ENCODE data around the gene MARCO. TPM values are rescaled to one million over a fixed set of nuclear protein-coding genes. Genes with fewer than 3 reads are reported as not detected.

MARCO gene
- polyA plus RNA-seq, 3 donors, result 12.7 to 43.7 (median 37.7) TPM

GRCh38 chr2:118940486-118941120, 1.4 kb upstream of the MARCO start:
- peak; percentile 77 to 93 (median 93) for DNase-seq

DNA sequence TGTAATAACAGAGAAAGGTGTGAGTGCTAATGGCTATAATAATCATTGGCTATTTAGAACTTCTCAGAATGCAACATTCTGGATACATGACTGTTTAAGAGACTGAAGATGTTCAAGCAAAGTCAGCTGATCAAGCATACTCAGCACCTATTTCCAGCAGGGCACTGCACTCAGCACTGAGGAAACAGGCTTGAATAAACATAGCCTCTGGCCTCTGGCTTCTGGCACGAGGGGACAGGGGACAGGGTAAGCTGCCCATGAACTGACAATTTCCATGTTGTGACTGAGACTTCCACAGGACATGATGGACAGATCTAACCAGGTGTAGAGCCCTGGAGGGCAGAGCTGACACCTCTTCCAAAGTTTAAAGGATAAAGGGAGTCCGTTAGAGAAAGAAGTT, 1.3 kb downstream of the MARCO start:
- no peaks in the 10 kb centered on the region for H3K27me3 ChIP-seq (ENCODE audit: control insufficient read depth in 2 of 2, insufficient read depth in 2 of 2, low read length in 2 of 2)
- no peak overlapping the region for H3K9ac ChIP-seq (ENCODE audit: insufficient read depth, low read length, poor library complexity, severe bottlenecking)
- H3K4me1 Mint-ChIP-seq, result peaks cover 77% of the 10 kb centered on the region
- H3K27me3 Mint-ChIP-seq (ENCODE audit: low read depth in 3 of 3), result peaks cover 0 to 2% (median 0%) of the 10 kb centered on the region in 3 donors
- H3K36me3 Mint-ChIP-seq, result peaks cover 0 to 5% of the 10 kb centered on the region in 2 donors
- WGBS (ENCODE audit: insufficient coverage), result 86% methylated on average over 1 of the region's 2 CpGs
- no peaks in the 10 kb centered on the region for H4K20me1 ChIP-seq (ENCODE audit: insufficient read depth, low read length)
- DNase-seq, result no peak
- no peak overlapping the region for H3K4me3 ChIP-seq (replicated peaks in 1 of 3; ENCODE audit: low read depth in 2 of 3, low read length in 3 of 3)
- H3K27ac Mint-ChIP-seq, result peak overlapping the region in 2 of 7 donors; percentile 19 to 35
- H2AFZ ChIP-seq (ENCODE audit: insufficient read depth, low read depth, low read length, poor library complexity, severe bottlenecking), result no peak overlapping the region
- H3K4me3 Mint-ChIP-seq, result no peak overlapping the region
- no peaks in the 10 kb centered on the region for H3K9me3 Mint-ChIP-seq
- H3K79me2 ChIP-seq (ENCODE audit: insufficient read depth, low read length), result no peaks in the 10 kb centered on the region
- intact Hi-C loops (cut with micrococcal nuclease), result loop anchor here (5.0 kb wide), 3 partner anchors 34 to 41 kb away; no protein-coding TSS in a partner anchor
- no peak overlapping the region for H3K4me2 ChIP-seq (replicated peaks; ENCODE audit: extremely low read depth, low read length, poor library complexity, severe bottlenecking)
- no peak for TF ChIP-seq CTCF (IDR thresholded peaks at IDR 0.05)
- peaks cover 84 to 96% of the 10 kb centered on the region in 2 donors for H3K4me1 ChIP-seq (ENCODE audit: control insufficient read depth in 1 of 2, insufficient read depth in 2 of 2, low read length in 2 of 2)
- H3K36me3 ChIP-seq (replicated peaks in 1 of 2; ENCODE audit: control insufficient read depth in 1 of 2, insufficient read depth in 2 of 2, low read length in 2 of 2), result no peaks in the 10 kb centered on the region
- H3K27ac ChIP-seq (ENCODE audit: low read depth in 1 of 2, low read length in 2 of 2), result no peak overlapping the region
- H3K9me3 ChIP-seq (replicated peaks in 1 of 2; ENCODE audit: control insufficient read depth in 1 of 2, insufficient read depth in 1 of 2, low read length in 2 of 2), result no peaks in the 10 kb centered on the region

More at GRCh38 chr2:118940486-118941120, 1.4 kb upstream of the MARCO start:
- Mint-ChIP-seq H3K36me3 (peaks cover 0 to 3% of the 10 kb centered on the region in 2 donors), H3K4me3 (peak overlapping the region; percentile 59 to 75), H3K9me3 (no peaks in the 10 kb centered on the region), H3K27ac (peak overlapping the region; percentile 94 to 97 (median 95)), H3K27me3 (ENCODE audit: low read depth in 3 of 3) (peaks cover 0 to 2% (median 0%) of the 10 kb centered on the region in 3 donors), H3K4me1 (peaks cover 54% of the 10 kb centered on the region)
- no peaks in the 10 kb centered on the region for H3K27me3 ChIP-seq (ENCODE audit: control insufficient read depth in 2 of 2, insufficient read depth in 2 of 2, low read length in 2 of 2)
- intact Hi-C loops (cut with micrococcal nuclease), result loop anchor here (5.0 kb wide), 3 partner anchors 33 to 38 kb away; no protein-coding TSS in a partner anchor
- H3K9me3 ChIP-seq (replicated peaks in 1 of 2; ENCODE audit: control insufficient read depth in 1 of 2, insufficient read depth in 1 of 2, low read length in 2 of 2), result no peaks in the 10 kb centered on the region
- TF ChIP-seq CTCF (IDR thresholded peaks at IDR 0.05), result peak; percentile 10
- peak overlapping the region; percentile 74 for H3K4me2 ChIP-seq (replicated peaks; ENCODE audit: extremely low read depth, low read length, poor library complexity, severe bottlenecking)
- H3K27ac ChIP-seq (ENCODE audit: low read depth in 1 of 2, low read length in 2 of 2), result peak overlapping the region; percentile 91 to 93
- peak overlapping the region; percentile 40 for H3K9ac ChIP-seq (ENCODE audit: insufficient read depth, low read length, poor library complexity, severe bottlenecking)
- no peak overlapping the region for H2AFZ ChIP-seq (ENCODE audit: insufficient read depth, low read depth, low read length, poor library complexity, severe bottlenecking)
- no peaks in the 10 kb centered on the region for H4K20me1 ChIP-seq (ENCODE audit: insufficient read depth, low read length)
- 0% methylated on average over 7 of the region's 9 CpGs for WGBS (ENCODE audit: insufficient coverage)
- no peaks in the 10 kb centered on the region for H3K36me3 ChIP-seq (replicated peaks in 1 of 2; ENCODE audit: control insufficient read depth in 1 of 2, insufficient read depth in 2 of 2, low read length in 2 of 2)
- peaks cover 89 to 96% of the 10 kb centered on the region in 2 donors for H3K4me1 ChIP-seq (ENCODE audit: control insufficient read depth in 1 of 2, insufficient read depth in 2 of 2, low read length in 2 of 2)
- H3K79me2 ChIP-seq (ENCODE audit: insufficient read depth, low read length), result no peaks in the 10 kb centered on the region
- peak overlapping the region in 2 of 3 experiments; percentile 12 to 60 for H3K4me3 ChIP-seq (replicated peaks in 1 of 3; ENCODE audit: low read depth in 2 of 3, low read length in 3 of 3)

All from CD14-positive monocyte (primary cell).